Activated T-cell treated with anti-CD3 and anti-CD28 coated beads for 1 hour (primary cell): ENCODE measurements around the gene BTBD16.

Experiments used
- DNase-seq: peaks from one replicate; pipeline ENCODE4 v3.0.0-alpha.2; 2020; ENCODE audit warnings: low read depth

Gene BTBD16

DNA sequence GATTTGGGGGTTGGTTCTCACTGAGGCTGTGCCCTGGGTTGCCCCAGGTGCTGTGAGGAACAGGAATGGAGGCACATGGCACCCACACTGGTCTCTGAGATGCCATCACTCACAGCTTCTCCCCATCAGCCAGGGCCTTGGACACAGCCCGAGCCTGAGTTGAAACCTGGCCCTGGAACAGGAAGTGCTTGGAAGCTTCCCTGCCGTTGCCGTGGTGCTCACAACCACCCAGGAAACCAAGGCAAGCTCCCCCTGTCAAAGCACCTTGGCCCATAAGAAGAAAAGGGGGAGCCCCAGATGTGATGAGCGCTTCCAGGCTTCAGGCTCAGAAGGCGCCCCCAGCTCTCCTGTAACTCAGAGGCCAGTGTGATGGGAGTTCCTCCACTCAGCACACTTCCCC lies at the start of gene BTBD16:
Gene BTBD16, plus strand, starts transcription at position 221 of the 400 bp plus-strand sequence. CDS start 3,786 bp downstream, outside the sequence.
- DNase-seq = no peak

DNA sequence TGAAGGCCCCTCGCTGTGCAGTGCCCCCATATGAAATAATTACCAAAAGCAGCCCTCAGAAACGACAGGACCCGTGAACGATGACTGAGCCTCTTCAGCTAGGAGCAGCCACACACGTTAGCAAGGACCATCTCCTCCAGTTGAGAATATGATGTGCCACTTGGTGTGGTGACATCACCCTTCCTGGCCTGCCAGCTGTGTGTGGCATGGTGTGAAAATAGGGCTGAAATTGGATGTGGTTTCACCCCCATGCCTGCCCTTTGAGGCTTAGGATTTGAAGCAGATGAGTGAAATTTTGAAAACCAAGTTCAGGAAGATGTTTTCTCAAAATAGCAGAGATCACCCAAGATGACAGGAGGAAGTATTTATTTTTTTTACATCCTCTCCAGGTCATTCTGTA lies 49.1 kb upstream of the BTBD16 start:
- no peak for DNase-seq

DNA sequence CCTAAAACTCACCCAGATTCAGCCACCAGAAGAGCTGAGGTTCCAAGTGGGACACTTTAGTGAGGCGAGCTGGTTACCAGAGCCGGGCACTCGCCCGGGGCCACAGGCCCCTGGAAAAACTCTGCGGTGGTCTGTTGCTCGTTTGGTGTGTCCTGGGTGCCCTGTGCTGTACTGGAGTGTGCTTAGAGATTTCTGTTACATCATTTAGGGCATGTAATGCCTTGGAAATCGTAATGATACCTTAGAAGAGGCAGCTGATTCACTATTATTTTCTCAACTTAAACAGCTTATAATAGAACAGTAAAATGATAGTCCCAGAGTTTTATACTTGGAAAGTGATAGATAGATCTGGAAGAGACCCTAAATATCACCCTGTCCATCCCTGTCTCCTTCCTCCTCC lies 48.5 kb upstream of the BTBD16 start:
- DNase-seq = no peak

DNA sequence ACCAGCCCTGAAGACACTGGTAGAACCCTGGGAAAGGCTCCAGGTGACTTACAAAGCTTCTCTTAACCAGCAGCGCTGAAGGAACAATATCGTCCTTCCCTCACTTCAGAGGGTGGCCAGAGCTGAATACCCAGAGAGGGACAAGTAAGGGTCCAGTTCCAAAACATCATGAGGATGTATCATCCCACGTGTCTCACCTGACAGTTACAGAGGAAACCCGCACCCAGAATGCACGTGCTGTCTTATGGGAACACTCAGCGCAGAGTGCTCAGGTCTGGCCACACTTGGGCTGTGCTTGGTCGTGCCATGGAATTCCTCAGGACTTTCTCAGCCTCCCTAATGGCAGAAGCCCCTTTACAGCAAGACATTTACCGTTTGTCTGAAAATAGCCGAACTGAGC lies 46.9 kb upstream of the BTBD16 start:
- DNase-seq = no peak

DNA sequence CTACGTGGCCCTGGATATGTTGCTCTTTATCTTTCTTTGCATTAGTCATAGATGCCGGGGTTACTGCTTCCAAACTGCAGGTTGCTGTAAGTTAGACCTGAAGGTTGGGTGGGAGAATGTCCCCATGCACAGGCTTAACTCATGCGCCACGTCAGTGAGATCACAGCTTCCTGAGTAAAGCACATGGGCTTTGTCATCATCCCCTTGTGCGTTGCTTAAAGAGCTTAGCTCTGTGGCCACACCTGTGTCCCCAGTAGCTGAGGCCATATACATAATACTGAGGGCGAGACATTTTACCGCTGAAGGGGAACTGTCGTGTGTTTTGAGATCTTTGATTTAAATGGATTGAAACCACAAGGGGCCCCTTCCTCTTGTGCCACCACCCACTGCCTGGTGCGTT lies 45.8 kb upstream of the BTBD16 start:
- no peak for DNase-seq

DNA sequence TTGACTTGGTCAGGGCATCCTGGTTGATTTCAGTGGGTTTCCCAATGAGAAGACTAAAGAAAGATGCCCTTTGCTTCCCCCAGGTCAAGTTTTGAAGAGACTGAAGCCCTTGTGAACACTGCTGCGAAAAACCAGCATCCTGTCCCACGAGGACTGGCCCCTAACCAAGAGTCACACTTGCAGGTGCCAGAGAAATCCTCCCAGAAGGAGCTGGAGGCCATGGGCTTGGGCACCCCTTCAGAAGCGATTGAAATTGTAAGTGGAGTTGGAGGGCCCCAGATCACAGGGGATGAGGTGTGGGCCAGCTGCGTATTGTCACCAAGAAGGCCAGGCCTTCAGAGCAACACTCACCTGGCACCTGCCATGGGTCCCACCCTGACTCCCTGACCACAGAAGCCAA lies 43.3 kb upstream of the BTBD16 start:
- no peak for DNase-seq

DNA sequence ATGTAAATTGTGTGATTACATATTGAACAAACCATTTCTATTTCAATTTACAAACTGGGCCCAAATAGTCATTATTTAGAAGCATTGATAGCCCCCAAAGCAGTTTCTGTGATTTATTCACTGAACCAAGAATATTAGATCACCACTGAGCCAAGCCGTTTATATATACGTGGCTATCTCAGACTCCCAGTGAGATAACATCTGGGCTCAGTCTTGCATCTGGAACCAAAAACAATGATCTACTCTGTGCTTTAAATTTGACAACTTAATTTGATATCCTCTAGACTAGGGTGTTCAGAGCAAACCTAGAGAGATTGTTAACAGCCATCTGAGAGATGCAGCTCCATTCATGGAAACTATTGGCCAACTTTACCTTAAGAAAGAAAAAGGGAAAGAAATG lies 41.4 kb upstream of the BTBD16 start:
- no peak for DNase-seq

DNA sequence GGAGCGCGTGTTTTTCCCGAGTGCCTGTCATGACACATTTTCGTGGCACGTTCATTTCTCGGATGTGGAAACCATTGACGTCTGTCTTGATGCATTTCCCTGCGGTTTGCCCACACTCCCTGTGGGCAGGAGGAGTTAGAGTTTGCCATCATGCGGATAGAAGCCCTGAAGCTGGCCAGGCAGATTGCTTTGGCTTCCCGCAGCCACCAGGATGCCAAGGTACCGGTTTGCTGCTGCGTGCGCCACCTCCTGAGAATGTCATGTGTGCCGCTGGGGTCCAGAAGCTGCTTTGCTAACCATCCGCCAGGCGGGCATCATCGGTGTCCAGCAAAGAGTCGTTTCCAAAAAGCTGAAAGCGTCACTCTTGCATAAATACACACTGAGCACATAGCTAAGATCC lies 40.9 kb upstream of the BTBD16 start:
- no peak for DNase-seq

DNA sequence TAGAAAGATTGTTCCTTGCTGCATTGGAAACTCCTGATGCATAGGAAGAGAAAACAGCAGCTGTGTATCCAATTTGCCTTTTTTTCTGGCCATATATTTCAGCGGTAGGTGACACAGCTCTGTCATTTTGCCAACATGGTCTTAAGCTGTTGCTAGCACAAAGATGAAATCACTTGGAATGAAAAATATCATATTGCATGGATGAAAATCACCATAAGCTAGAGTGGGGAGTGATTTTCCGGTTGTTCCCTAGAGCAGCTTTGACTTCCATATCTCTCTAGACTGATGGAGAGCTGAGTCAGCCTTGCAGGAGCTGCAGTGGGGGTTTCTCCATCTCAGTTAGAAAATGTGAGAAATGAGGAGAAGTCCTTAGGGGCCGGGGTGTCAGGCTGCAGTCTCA lies 38.3 kb upstream of the BTBD16 start:
- no peak for DNase-seq

DNA sequence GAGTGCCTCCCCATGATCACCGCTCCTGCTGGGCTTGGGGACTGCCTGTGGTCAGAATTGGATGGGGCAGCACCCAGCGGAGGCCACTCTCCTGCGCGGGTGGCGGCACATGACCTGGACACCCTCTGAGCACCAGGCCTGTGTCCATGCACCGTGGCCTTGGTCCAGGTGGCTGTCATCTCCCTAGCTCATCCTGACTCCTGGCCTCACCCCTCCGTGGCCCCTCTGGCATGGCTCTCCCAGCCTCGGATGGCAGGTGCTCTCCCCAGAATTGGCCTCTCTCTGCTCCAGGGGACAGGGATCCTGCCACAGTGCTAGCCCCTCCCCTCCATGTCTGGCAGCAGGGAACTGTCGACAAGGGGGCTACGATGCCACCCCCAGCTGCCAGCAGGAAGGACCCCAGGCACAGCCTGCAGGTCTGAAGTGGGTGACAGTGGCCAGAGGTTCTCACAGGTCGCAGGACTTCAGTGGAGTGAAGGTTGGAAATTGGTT lies 37.2 kb upstream of the BTBD16 start:
- no peak for DNase-seq

DNA sequence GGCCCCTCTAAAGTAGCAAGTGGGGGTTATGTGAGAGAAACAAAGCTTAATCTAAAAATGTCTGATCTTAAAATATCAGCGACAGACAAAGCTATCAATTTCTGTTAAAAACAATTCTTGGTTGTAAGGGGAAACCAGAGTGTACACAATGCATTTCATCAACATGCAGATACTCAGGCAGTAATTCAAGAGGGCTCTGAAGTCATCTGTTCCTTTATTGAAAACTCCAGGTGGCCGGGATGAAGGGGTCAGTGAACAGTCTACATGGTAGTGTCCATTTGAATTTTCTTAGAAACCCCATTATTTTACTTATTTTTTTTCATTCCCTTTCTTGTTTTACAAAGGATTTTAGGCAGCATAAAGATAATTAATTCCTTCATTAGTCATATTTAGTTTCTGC lies 36.7 kb upstream of the BTBD16 start:
- no peak for DNase-seq

DNA sequence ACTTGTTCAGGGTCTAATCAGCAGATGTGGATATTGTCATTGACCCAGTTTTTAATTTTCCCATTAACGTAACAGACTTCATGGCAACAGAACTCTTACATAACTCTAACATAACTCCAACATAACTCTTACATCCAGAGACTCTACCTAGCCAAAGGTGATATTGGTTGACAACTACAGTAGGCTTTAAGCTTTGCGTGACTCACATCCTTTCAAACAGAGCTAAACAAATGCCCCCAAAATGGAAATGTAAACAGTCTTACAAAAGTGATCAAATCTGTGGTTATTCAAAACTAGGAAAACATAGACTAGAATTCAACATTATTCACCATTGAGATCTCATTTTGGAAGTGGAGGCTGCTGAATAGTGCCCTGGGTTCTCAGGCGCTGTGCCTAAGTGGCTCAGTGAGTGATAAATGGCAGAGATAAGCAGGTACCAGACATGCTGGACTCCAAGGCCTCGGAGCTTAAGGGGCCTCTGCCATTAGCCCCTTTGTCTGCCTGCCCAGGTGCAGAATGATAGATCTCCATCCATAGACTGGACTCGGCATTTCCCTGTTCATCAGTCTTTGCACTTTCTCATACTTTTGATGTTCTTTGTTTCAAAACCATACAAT lies 34.3 kb upstream of the BTBD16 start:
- no peak for DNase-seq

DNA sequence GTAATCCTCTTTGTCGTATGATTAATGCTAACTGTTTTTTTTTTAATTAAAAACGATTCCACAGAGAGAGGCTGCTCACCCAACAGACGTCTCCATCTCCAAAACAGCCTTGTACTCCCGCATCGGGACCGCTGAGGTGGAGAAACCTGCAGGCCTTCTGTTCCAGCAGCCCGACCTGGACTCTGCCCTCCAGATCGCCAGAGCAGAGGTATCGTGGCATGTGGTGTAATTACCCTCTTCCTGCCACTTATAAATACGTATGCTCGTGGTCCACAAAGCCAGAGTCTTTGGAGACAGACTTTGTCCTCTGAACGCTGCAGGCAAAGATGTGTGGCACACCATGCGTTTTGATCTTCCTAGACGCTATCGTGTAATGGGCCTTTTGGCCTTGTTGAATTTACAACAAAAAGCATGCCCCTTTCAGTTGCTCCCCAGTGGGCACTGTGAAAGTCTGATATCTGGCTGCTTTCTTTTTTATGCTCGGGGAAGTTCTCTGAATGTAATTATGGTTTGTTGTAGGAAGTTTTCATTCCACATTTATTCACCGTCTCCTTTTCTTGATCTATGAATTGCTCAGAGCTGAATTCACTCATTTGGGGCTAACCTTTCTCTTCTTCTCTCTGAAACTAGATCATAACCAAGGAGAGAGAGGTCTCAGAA lies 33.6 kb upstream of the BTBD16 start:
- no peak for DNase-seq

DNA sequence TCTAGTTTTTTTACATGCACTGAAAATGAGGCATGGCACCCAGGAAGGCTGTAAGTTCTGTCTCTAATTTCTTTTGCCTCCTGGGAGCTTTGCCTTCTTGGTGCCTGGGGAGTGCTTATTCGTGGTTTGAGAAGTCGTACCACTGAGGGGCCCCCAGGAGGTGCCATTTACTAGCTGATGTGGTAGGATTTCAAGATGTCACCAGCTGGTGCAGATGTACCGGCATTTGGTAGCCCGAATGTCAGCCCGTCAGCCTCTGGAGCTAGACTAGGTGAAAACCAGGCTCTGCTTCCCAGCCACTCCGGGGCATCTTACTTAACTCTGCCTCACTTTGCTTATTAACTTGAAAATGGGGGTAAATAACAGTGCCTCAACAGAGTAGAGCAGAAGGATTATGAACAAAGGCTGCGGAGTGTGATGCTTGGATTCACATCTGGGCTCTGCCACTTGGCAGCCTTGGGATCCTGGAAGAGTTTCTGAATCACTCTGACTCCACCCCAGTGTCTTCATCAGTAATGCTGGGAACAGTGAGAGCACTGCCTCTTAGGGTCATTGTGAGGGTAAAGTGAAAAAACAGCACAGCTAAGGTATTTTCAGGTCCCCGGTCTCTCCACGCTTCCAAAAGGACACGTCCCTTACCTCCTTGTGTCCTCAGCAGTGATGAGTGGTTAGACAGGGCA lies 31.4 kb upstream of the BTBD16 start:
- DNase-seq = no peak

DNA sequence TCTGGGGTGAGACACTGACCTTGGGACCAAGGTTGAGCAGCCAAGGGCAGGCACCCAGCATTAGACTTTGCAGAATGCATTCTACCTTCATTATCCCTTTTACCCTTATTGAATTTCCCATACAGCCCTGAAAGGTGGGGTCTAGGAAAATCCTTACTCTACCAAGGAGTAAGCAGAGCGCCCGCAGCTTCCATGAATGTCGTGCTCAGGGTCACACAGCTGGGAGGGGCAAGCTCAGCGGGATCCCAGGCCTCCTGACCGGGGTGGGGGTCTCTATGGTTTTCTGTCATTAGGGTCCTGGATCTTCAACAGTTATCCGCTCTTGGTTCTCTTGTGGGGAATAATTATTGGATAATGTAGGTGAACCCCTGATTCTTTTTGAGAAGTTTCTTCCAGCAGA lies 30.7 kb upstream of the BTBD16 start:
- DNase-seq = no peak

DNA sequence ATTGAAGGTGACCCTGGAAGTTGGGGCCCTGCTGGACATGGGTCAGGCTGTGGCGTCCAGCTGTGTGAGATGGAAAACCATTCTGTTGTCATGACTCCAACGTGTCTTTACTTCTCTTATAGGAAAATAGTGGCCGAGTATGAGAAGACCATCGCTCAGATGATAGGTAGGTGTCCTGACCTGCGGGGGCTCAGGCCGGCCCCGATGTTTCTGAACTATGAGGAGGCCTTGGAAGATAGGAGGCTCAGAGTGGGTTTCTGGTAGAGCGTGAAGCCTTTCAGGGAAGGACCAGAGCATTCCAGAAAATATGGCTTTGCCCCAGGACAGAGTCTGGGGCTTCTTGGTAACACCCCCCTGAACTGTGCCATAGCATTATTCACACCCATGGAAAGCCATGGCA lies 29.3 kb upstream of the BTBD16 start:
- no peak for DNase-seq

DNA sequence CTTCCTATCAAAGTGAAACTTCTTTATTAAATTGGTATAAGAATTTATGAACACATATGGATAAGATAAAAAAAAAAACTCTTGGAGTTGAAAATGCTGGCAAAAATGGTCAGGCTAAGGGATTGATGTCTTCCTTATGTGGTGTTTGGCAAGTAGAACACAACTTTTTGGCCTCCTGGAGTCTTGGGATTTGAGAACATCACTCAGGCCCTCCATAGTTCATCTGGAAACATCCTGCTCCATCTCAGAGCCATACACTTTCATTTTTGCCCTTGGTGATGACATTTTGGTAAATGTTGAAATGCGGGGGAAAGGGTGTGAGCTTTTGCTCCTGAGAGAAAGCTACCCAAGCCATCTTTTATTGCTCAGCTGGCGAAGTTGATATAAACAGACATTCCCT lies 27.5 kb upstream of the BTBD16 start:
- no peak for DNase-seq

DNA sequence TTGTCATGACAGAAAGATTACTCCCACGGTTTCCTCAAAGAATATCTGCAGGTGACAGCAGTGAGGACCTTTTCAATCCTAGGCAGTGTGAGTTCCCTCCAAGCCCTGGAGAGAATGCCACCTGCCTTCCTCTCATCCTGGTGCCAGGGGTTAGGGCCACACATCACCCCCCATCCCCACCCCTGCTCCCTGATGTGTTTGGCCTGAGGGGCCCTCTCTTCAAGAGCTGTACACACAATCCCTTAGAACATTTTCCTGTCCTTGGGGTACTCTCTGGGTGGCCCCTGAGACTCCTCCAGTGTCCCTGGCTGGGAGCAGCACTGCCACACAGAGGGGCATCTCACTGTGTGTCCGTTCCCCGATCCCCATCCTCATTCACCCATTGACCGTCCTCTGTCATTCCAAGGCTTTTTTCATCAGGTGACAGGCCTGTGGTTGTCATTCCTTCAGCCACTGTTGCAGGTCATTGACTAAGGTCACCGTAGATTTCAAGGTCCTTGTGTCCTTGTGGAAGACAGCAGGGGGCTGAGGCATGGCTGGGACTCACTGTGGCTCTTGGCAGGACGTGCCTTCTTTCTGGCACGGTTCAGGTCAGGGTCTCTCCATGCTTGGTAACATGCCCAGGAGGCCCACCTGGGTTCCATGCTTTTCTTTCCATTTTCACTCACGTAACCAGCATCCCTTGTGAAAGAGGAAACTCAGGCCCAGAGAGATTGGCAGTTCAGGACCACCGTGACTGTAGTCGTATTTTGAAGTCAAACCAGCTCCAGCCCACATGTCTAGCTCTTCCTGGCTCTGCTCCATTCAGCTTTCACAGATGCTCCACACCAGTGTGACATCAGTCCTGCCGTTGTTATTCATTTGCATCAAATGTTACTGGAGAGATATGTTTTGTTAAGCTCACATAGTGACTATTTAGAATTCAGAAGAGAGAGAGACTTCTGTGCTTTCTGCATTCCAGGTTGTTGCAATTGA lies 26.8 kb upstream of the BTBD16 start:
- no peak for DNase-seq

DNA sequence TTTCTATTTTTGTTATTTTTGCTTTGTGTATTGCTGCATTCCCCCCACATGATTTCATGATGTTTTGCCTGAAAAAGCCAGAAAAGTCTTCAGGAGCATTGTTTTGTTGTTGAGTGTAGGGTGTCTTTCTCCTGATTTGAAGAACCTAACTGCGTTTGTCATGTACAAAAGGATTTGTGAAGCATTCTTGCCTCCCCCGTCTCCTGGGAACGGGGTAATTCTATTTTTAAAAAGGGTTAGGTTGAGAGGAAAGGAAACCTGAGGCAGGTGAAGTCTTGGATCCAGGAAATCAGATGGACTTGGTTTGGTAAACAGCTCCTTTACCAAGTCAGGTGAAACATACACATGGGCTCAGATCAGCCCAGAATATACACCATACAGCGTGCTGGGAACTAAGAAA lies 26.0 kb upstream of the BTBD16 start:
- no peak for DNase-seq

DNA sequence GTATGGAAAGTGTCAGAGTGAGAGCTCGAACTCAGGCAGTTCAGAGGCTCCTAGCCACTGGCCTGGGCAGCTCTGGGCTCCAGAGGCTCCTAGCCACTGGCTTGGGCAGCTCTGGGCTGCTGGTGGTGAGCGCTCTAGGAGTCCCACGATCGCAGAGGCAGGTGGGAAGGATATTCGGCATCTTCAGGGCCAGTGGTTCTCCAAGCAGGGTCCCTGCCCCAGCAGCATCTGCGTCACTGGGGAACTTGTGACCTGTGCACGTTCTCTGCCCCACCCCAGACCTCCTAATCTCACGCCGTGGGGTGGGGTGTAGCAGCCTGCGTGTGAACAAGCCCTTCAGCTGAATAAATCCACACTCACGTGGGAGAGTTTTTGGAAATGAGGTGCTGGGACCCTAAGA lies 25.2 kb upstream of the BTBD16 start:
- no peak for DNase-seq

DNA sequence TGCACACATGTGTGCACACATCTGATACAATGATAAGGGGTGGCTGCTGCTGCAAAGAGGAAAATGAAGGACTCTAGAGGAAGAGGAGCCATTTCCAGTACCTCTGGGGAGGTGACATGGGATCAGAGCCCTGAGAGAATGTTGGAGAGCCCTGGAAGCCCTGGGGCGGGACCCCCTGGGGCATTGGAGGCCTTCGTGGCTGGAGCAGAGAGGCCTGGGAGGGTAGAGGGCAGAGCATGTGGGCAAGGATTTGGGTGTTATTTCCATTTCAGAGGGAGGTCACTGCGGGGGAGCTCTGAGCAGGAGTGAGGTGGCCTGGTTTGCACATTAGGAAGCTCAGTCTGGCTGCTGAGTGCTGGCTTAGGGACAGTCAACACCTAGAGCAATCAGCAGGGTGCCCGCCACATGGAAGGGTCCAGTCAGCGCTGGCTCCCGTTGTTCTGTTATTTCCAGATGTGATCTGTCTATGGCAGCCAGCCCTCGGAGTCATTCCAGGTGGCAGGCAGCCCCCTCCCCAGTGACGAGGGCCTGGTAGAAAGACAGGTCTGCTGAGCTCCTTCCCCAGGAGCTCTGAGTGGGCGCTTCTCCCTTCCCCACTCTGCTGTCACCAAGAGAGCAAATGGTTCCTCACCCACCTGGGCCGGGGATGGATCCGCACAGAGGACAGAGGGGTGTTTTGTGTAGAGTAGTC lies 24.1 kb upstream of the BTBD16 start:
- no peak for DNase-seq
